Measurements from ENCODE around the gene EAPP.

Gene EAPP

GRCh38 chr14:34502545-34503225 is 36.8 kb downstream of the EAPP start:
- no peaks in the 10 kb centered on the region for H3K27me3 ChIP-seq (ENCODE audit: control insufficient read depth, insufficient read depth, low read length)
- H3K4me1 ChIP-seq (ENCODE audit: control insufficient read depth, insufficient read depth, low read length): peaks cover 2% of the 10 kb centered on the region; the same call in 1 of the 2 replicates
- H3K4me3 ChIP-seq (ENCODE audit: low read length): no peak overlapping the region
- H3K9me3 ChIP-seq (ENCODE audit: control insufficient read depth, insufficient read depth, low read length): no peaks in the 10 kb centered on the region
- WGBS (ENCODE audit: insufficient coverage, insufficient read length): no CpG with 5 or more reads among the region's 2 CpGs
- no peak overlapping the region for H3K27ac ChIP-seq (ENCODE audit: low read length)
- DNase-seq (ENCODE audit: low read depth, low spot score): no peak
- H3K36me3 ChIP-seq (ENCODE audit: control insufficient read depth, insufficient read depth, low read length): no peaks in the 10 kb centered on the region

DNA sequence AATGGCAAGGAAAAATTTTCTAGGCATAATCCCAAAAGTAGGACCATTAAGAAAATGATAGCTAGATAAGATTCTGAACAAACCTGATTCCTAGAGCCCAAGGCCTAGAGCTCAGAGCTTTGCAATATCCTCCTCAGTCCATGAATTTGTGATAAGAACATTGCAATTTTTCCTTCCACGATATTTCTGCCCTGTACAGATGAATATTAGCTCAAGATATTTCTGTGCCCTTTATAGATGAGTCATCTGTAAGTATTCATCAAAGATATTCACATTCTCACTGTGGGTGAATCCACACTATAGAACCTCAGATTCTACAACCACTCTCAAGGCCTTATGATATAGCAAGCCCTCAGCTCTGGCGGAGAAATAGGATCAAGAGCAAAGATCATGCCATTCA is 37.5 kb downstream of the EAPP start:
- peaks cover 3% of the 10 kb centered on the region; the same call in 1 of the 2 replicates for H3K4me1 ChIP-seq (ENCODE audit: control insufficient read depth, insufficient read depth, low read length)
- no peak overlapping the region for H3K27ac ChIP-seq (ENCODE audit: low read length)
- no peaks in the 10 kb centered on the region for H3K9me3 ChIP-seq (ENCODE audit: control insufficient read depth, insufficient read depth, low read length)
- no CpG with 5 or more reads among the region's 2 CpGs for WGBS (ENCODE audit: insufficient coverage, insufficient read length)
- no peaks in the 10 kb centered on the region for H3K36me3 ChIP-seq (ENCODE audit: control insufficient read depth, insufficient read depth, low read length)
- no peak for DNase-seq (ENCODE audit: low read depth, low spot score)
- H3K27me3 ChIP-seq (ENCODE audit: control insufficient read depth, insufficient read depth, low read length): no peaks in the 10 kb centered on the region
- H3K4me3 ChIP-seq (ENCODE audit: low read length): no peak overlapping the region

DNA sequence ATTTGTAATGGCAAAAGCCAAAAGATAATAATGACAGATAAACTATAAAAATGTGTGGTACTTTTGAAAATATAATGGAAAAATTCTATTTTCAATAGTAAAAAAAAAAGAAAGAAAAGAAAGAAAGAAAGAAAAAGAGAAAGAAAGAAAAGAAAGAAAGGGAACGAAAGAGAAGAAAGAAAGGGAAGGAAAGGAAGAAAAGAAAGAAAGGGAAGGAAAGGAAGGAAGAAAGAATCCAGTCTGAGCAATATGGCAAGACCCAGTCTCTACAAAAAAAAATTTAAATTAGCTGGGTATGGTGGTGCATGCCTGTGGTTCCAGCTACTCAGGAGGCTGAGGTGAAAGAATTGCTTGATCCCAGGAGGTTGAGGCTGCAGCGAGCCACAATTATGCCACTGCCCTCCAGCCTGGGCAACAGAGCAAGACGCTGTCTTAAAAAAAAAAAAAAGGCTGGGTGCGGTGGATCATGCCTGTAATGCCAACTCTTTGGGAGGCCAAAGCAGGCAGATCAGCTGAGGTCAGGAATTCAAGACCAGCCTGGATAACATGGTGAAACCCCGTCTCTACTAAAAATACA is 38.4 kb downstream of the EAPP start:
- Histone ChIP-seq H3K27ac (ENCODE audit: low read length) (no peak overlapping the region), H3K9me3 (ENCODE audit: control insufficient read depth, insufficient read depth, low read length) (no peaks in the 10 kb centered on the region), H3K4me1 (ENCODE audit: control insufficient read depth, insufficient read depth, low read length) (peaks cover 4% of the 10 kb centered on the region; the same call in 1 of the 2 replicates), H3K27me3 (ENCODE audit: control insufficient read depth, insufficient read depth, low read length) (no peaks in the 10 kb centered on the region), H3K4me3 (ENCODE audit: low read length) (no peak overlapping the region), H3K36me3 (ENCODE audit: control insufficient read depth, insufficient read depth, low read length) (no peaks in the 10 kb centered on the region)
- WGBS (ENCODE audit: insufficient coverage, insufficient read length): 100% methylated on average over 1 of the region's 5 CpGs
- no peak for DNase-seq (ENCODE audit: low read depth, low spot score)

- no peaks in the 10 kb centered on the region for H3K9me3 ChIP-seq (ENCODE audit: control insufficient read depth, insufficient read depth, low read length)
- peaks cover 4% of the 10 kb centered on the region; the same call in 1 of the 2 replicates for H3K4me1 ChIP-seq (ENCODE audit: control insufficient read depth, insufficient read depth, low read length)
- no CpG with 5 or more reads among the region's 6 CpGs for WGBS (ENCODE audit: insufficient coverage, insufficient read length)
- H3K27ac ChIP-seq (ENCODE audit: low read length): no peak overlapping the region
- DNase-seq (ENCODE audit: low read depth, low spot score): no peak
- H3K36me3 ChIP-seq (ENCODE audit: control insufficient read depth, insufficient read depth, low read length): no peaks in the 10 kb centered on the region
- H3K27me3 ChIP-seq (ENCODE audit: control insufficient read depth, insufficient read depth, low read length): no peaks in the 10 kb centered on the region
- H3K4me3 ChIP-seq (ENCODE audit: low read length): no peak overlapping the region
Observed at GRCh38 chr14:34498684-34499412, 40.7 kb downstream of the EAPP start.

GRCh38 chr14:34496679-34497513 is 42.6 kb downstream of the EAPP start:
- Histone ChIP-seq H3K4me3 (ENCODE audit: low read length) (no peak overlapping the region), H3K36me3 (ENCODE audit: control insufficient read depth, insufficient read depth, low read length) (no peaks in the 10 kb centered on the region), H3K9me3 (ENCODE audit: control insufficient read depth, insufficient read depth, low read length) (no peaks in the 10 kb centered on the region), H3K4me1 (ENCODE audit: control insufficient read depth, insufficient read depth, low read length) (peaks cover 2% of the 10 kb centered on the region; the same call in 1 of the 2 replicates), H3K27me3 (ENCODE audit: control insufficient read depth, insufficient read depth, low read length) (no peaks in the 10 kb centered on the region), H3K27ac (ENCODE audit: low read length) (no peak overlapping the region)
- WGBS (ENCODE audit: insufficient coverage, insufficient read length): no CpG with 5 or more reads among the region's 14 CpGs
- peak; percentile 48 for DNase-seq (ENCODE audit: low read depth, low spot score)

- WGBS (ENCODE audit: insufficient coverage, insufficient read length): no CpG with 5 or more reads among the region's 11 CpGs
- H3K4me3 ChIP-seq (ENCODE audit: low read length): no peak overlapping the region
- no peak for DNase-seq (ENCODE audit: low read depth, low spot score)
- H3K4me1 ChIP-seq (ENCODE audit: control insufficient read depth, insufficient read depth, low read length): peaks cover 2% of the 10 kb centered on the region; the same call in 1 of the 2 replicates
- no peaks in the 10 kb centered on the region for H3K27me3 ChIP-seq (ENCODE audit: control insufficient read depth, insufficient read depth, low read length)
- no peaks in the 10 kb centered on the region for H3K36me3 ChIP-seq (ENCODE audit: control insufficient read depth, insufficient read depth, low read length)
- H3K9me3 ChIP-seq (ENCODE audit: control insufficient read depth, insufficient read depth, low read length): no peaks in the 10 kb centered on the region
- no peak overlapping the region for H3K27ac ChIP-seq (ENCODE audit: low read length)
Observed at GRCh38 chr14:34496007-34496678, 43.4 kb downstream of the EAPP start.

GRCh38 chr14:34489324-34489723 is 50.2 kb downstream of the EAPP start:
- WGBS (ENCODE audit: insufficient coverage, insufficient read length): no CpG with 5 or more reads among the region's 1 CpG
- Histone ChIP-seq H3K4me3 (ENCODE audit: low read length) (no peak overlapping the region), H3K4me1 (ENCODE audit: control insufficient read depth, insufficient read depth, low read length) (no peaks in the 10 kb centered on the region), H3K36me3 (ENCODE audit: control insufficient read depth, insufficient read depth, low read length) (no peaks in the 10 kb centered on the region), H3K27me3 (ENCODE audit: control insufficient read depth, insufficient read depth, low read length) (no peaks in the 10 kb centered on the region), H3K27ac (ENCODE audit: low read length) (no peak overlapping the region), H3K9me3 (ENCODE audit: control insufficient read depth, insufficient read depth, low read length) (no peaks in the 10 kb centered on the region)
- no peak for DNase-seq (ENCODE audit: low read depth, low spot score)

DNA sequence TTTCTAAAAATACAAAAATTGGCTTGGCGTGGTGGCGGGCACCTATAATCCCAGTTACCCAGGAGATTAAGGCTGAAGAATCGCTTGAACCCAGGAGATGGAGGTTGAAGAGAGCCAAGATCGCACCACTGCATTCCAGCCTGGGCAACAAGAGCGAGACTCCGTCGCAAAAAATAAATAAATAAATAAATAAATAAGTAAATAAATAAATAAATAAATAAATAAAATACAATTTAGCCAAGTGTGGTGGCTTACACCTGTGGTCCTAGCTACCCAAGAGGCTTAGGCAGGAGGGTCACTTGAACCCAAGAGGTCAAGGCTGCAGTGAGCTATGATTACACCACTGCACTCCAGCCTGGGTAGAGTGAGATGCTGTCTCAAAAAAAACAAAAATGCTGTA is 51.0 kb downstream of the EAPP start:
- H3K36me3 ChIP-seq (ENCODE audit: control insufficient read depth, insufficient read depth, low read length): no peaks in the 10 kb centered on the region
- no peaks in the 10 kb centered on the region for H3K9me3 ChIP-seq (ENCODE audit: control insufficient read depth, insufficient read depth, low read length)
- no peak overlapping the region for H3K27ac ChIP-seq (ENCODE audit: low read length)
- no peak for DNase-seq (ENCODE audit: low read depth, low spot score)
- no CpG with 5 or more reads among the region's 7 CpGs for WGBS (ENCODE audit: insufficient coverage, insufficient read length)
- no peaks in the 10 kb centered on the region for H3K27me3 ChIP-seq (ENCODE audit: control insufficient read depth, insufficient read depth, low read length)
- H3K4me3 ChIP-seq (ENCODE audit: low read length): no peak overlapping the region
- H3K4me1 ChIP-seq (ENCODE audit: control insufficient read depth, insufficient read depth, low read length): no peaks in the 10 kb centered on the region

DNA sequence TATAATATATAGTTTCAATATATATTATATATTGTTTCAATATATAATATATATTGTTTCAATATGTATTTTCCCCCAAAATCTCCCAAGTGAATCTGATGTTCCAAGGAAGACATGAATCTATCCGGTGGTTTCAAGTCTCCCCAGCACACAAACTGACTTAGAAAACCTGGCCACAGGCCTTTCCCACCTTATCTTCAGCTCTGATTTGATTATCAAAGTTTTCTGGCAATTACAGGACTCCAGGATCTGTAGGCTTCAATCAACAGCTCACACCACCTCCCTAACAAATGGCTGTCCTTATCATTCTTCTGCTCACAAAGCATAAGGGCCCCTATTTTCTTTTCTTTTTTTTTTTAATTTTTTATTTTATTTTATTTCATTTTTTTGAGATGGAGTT is 54.8 kb downstream of the EAPP start:
- Histone ChIP-seq H3K9me3 (ENCODE audit: control insufficient read depth, insufficient read depth, low read length) (no peaks in the 10 kb centered on the region), H3K27me3 (ENCODE audit: control insufficient read depth, insufficient read depth, low read length) (no peaks in the 10 kb centered on the region), H3K4me3 (ENCODE audit: low read length) (no peak overlapping the region), H3K27ac (ENCODE audit: low read length) (no peak overlapping the region), H3K36me3 (ENCODE audit: control insufficient read depth, insufficient read depth, low read length) (no peaks in the 10 kb centered on the region), H3K4me1 (ENCODE audit: control insufficient read depth, insufficient read depth, low read length) (no peaks in the 10 kb centered on the region)
- no CpG with 5 or more reads among the region's 1 CpG for WGBS (ENCODE audit: insufficient coverage, insufficient read length)
- no peak for DNase-seq (ENCODE audit: low read depth, low spot score)

- no peaks in the 10 kb centered on the region for H3K4me1 ChIP-seq (ENCODE audit: control insufficient read depth, insufficient read depth, low read length)
- WGBS (ENCODE audit: insufficient coverage, insufficient read length): no CpG with 5 or more reads among the region's 2 CpGs
- no peaks in the 10 kb centered on the region for H3K36me3 ChIP-seq (ENCODE audit: control insufficient read depth, insufficient read depth, low read length)
- H3K9me3 ChIP-seq (ENCODE audit: control insufficient read depth, insufficient read depth, low read length): no peaks in the 10 kb centered on the region
- no peak overlapping the region for H3K27ac ChIP-seq (ENCODE audit: low read length)
- DNase-seq (ENCODE audit: low read depth, low spot score): no peak
- no peak overlapping the region for H3K4me3 ChIP-seq (ENCODE audit: low read length)
- no peaks in the 10 kb centered on the region for H3K27me3 ChIP-seq (ENCODE audit: control insufficient read depth, insufficient read depth, low read length)
Observed at GRCh38 chr14:34482463-34482862, 57.0 kb downstream of the EAPP start.

Data from iPS DF 6.9 (cell line).